Tibial artery (tissue), 4 donors: ENCODE results near the gene CKB.

Experiments used
- DNase-seq, 2 donors: peaks; one replicate each; pipeline ENCODE4 v3.0.0-alpha.2; 2019
- H3K27ac ChIP-seq, 2 donors: fragments of 200-600 bp; sonication (generic) in 1 of 2; 1 replicate in 1 of 2; 2 replicates in 1 of 2; pipeline ENCODE4 v1.5.1; 2018 to 2019; ENCODE audit warnings: mild to moderate bottlenecking in 1 of 2
- H3K27me3 ChIP-seq, 2 donors: fragments of 200-600 bp; sonication (generic) in 1 of 2; one replicate each; pipeline versions ENCODE4 v1.5.1 to v1.6.0; 2016 to 2019
- H3K36me3 ChIP-seq, 3 donors: fragments of 200-600 bp; sonication (generic) in 2 of 3; one replicate each; pipeline ENCODE4 v1.5.1; 2016 to 2019; ENCODE audit warnings: mild to moderate bottlenecking in 2 of 3
- H3K4me1 ChIP-seq, 4 donors: fragments of 200-600 bp; sonication (generic) in 2 of 4; 1 replicate in 3 of 4; 2 replicates in 1 of 4; pipeline ENCODE4 v1.5.1; 2016 to 2019
- H3K4me3 ChIP-seq, 2 donors: fragments of 200-600 bp; sonication (generic) in 1 of 2; 1 replicate in 1 of 2; 2 replicates in 1 of 2; pipeline ENCODE4 v1.5.1; 2018 to 2019; ENCODE audit warnings: mild to moderate bottlenecking in 2 of 2
- H3K9me3 ChIP-seq, 3 donors: fragments of 200-600 bp; sonication (generic) in 1 of 3; one replicate each; pipeline ENCODE4 v1.5.1; 2016 to 2019
- CTCF ChIP-seq, 2 experiments: fragments of 200-600 bp in 1 of 2; fragments of 450-650 bp in 1 of 2; IDR thresholded peaks; one replicate each; pipeline ENCODE4 v1.5.1; 2017 to 2019; ENCODE audit warnings: antibody characterized with exemption in 2 of 2, mild to moderate bottlenecking in 1 of 2, moderate library complexity in 1 of 2
- intact Hi-C: fragments of 100-400 bp; cut with DNase I; formaldehyde crosslinking; loops from one replicate; pipeline ENCODE4 v1.15.0; 2023; ENCODE audit warnings: low total_unique reads

The CKB gene

GRCh38 chr14:103510724-103511693 is 11.6 kb downstream of the CKB start:
- H3K27ac ChIP-seq, result no peak overlapping the region
- intact Hi-C loops, result no loop called here
- no peak for TF ChIP-seq CTCF (IDR thresholded peaks at IDR 0.05)
- no peak overlapping the region for H3K4me3 ChIP-seq
- H3K36me3 ChIP-seq, result peaks cover 8 to 54% (median 36%) of the 10 kb centered on the region in 3 donors
- peaks cover 0 to 22% (median 20%) of the 10 kb centered on the region in 4 donors for H3K4me1 ChIP-seq
- peak in 1 of 2 donors; percentile 65 for DNase-seq
- no peaks in the 10 kb centered on the region for H3K27me3 ChIP-seq
- no peaks in the 10 kb centered on the region for H3K9me3 ChIP-seq

GRCh38 chr14:103509864-103510723 is 12.5 kb downstream of the CKB start:
- Histone ChIP-seq H3K4me1 (peaks cover 0 to 22% (median 20%) of the 10 kb centered on the region in 4 donors), H3K36me3 (peaks cover 10 to 63% (median 45%) of the 10 kb centered on the region in 3 donors), H3K27me3 (no peaks in the 10 kb centered on the region), H3K27ac (no peak overlapping the region), H3K9me3 (no peaks in the 10 kb centered on the region), H3K4me3 (no peak overlapping the region)
- intact Hi-C loops, result no loop called here
- DNase-seq, result peak in 1 of 2 donors; percentile 54
- TF ChIP-seq CTCF (IDR thresholded peaks at IDR 0.05), result no peak

GRCh38 chr14:103508521-103509329 is 13.9 kb downstream of the CKB start:
- Histone ChIP-seq H3K9me3 (no peaks in the 10 kb centered on the region), H3K4me3 (no peak overlapping the region), H3K27ac (no peak overlapping the region), H3K4me1 (peaks cover 0 to 16% (median 15%) of the 10 kb centered on the region in 4 donors), H3K27me3 (no peaks in the 10 kb centered on the region), H3K36me3 (peaks cover 24 to 77% (median 59%) of the 10 kb centered on the region in 3 donors)
- TF ChIP-seq CTCF (IDR thresholded peaks at IDR 0.05), result no peak
- DNase-seq, result peak in 1 of 2 donors; percentile 48
- intact Hi-C loops, result no loop called here

GRCh38 chr14:103507751-103508150 is 14.9 kb downstream of the CKB start:
- intact Hi-C loops, result no loop called here
- Histone ChIP-seq H3K27me3 (no peaks in the 10 kb centered on the region), H3K4me1 (peaks cover 0 to 7% (median 5%) of the 10 kb centered on the region in 4 donors), H3K4me3 (no peak overlapping the region), H3K9me3 (no peaks in the 10 kb centered on the region), H3K27ac (no peak overlapping the region), H3K36me3 (peaks cover 34 to 87% (median 68%) of the 10 kb centered on the region in 3 donors)
- no peak for DNase-seq
- TF ChIP-seq CTCF (IDR thresholded peaks at IDR 0.05), result no peak
